Fibroblast of lung (primary cell): ENCODE data around the gene TMEM131L. TPM values are rescaled to one million over a fixed set of nuclear protein-coding genes. Genes with fewer than 3 reads are reported as not detected.
"Not testable (repeated sequence)": the region's sequence is repeated elsewhere in the genome, so short reads cannot be mapped to it uniquely, and the experiment has no call there.

ENCODE experiments used
- DNase-seq, 2 donors: peaks; one replicate each; pipeline versions ENCODE4 v3.0.0 to v3.0.0-alpha.2; 2010; ENCODE audit warnings: low read depth in 2 of 2
- H2AFZ ChIP-seq: 2 replicates; pipeline ENCODE4 v1.5.1; 2012; ENCODE audit warnings: low read length, control low read depth, inconsistent platforms
- H3K27ac ChIP-seq: 2 replicates; pipeline ENCODE4 v1.5.1; 2011; ENCODE audit warnings: low read length, control low read depth; ENCODE audit not compliant: insufficient read depth
- H3K27me3 ChIP-seq: 2 replicates; pipeline ENCODE4 v1.5.1; 2011; ENCODE audit warnings: mild to moderate bottlenecking, low read length; ENCODE audit not compliant: control insufficient read depth, insufficient read depth
- H3K36me3 ChIP-seq: 2 replicates; pipeline ENCODE4 v1.5.1; 2011; ENCODE audit warnings: low read length; ENCODE audit not compliant: control insufficient read depth, insufficient read depth
- H3K4me1 ChIP-seq: 2 replicates; pipeline ENCODE4 v1.5.1; 2011; ENCODE audit warnings: low read length; ENCODE audit not compliant: control insufficient read depth, insufficient read depth; ENCODE audit errors: extremely low read depth
- H3K4me2 ChIP-seq: 2 replicates; pipeline ENCODE4 v1.5.1; 2011; ENCODE audit warnings: low read length, control low read depth; ENCODE audit not compliant: insufficient read depth; ENCODE audit errors: extremely low read depth
- H3K4me3 ChIP-seq, 4 experiments: fragments of 200-600 bp in 1 of 4; sonication (generic) in 1 of 4; replicated peaks in 1 of 4; 2 replicates each; pipeline ENCODE4 v1.5.1; 2011 to 2016; ENCODE audit warnings: low read length in 4 of 4, low read depth in 3 of 4, mild to moderate bottlenecking in 3 of 4, control low read depth in 2 of 4, inconsistent platforms in 1 of 4, mixed read lengths in 1 of 4; ENCODE audit not compliant: insufficient read depth in 1 of 4; ENCODE audit errors: control extremely low read depth in 1 of 4
- H3K79me2 ChIP-seq: 2 replicates; pipeline ENCODE4 v1.5.1; 2012; ENCODE audit warnings: mild to moderate bottlenecking, low read length, inconsistent platforms; ENCODE audit not compliant: control insufficient read depth, insufficient read depth
- H3K9ac ChIP-seq: 2 replicates; pipeline ENCODE4 v1.5.1; 2011; ENCODE audit warnings: mild to moderate bottlenecking, low read length, control low read depth; ENCODE audit not compliant: insufficient read depth
- H3K9me3 ChIP-seq: 2 replicates; pipeline ENCODE4 v1.5.1; 2012; ENCODE audit warnings: low read depth, low read length; ENCODE audit not compliant: control insufficient read depth, insufficient read depth
- H4K20me1 ChIP-seq: 2 replicates; pipeline ENCODE4 v1.5.1; 2011; ENCODE audit warnings: low read length; ENCODE audit not compliant: control insufficient read depth, insufficient read depth; ENCODE audit errors: extremely low read depth
- EZH2 ChIP-seq: IDR thresholded peaks from 2 replicates; pipeline ENCODE4 v1.5.1; 2012; ENCODE audit warnings: low read length, control low read depth, mild to moderate bottlenecking; ENCODE audit errors: missing control alignments
- polyA plus RNA-seq, 2 donors: library from polyadenylated mRNA; depleted of rRNA in 1 of 2; stranded (reverse) in 1 of 2; unstranded in 1 of 2; fragments of >200 nt; gene quantifications; 2 replicates each; pipeline ENCODE4 v1.2.1, GENCODE V29; 2011 to 2012; ENCODE audit warnings: missing spikeins in 1 of 2
- total RNA-seq: library from RNA; depleted of rRNA; stranded (reverse); fragments of >200 nt; gene quantifications from 2 replicates; pipeline ENCODE4 v1.2.1, GENCODE V29; 2014
- TF ChIP-seq, protein P1 (sequence below), 2 donors: IDR thresholded peaks in 1 of 2; conservative IDR thresholded peaks in 1 of 2; 1 replicate in 1 of 2; 2 replicates in 1 of 2; pipeline ENCODE4 v1.5.1; 2011 to 2012; ENCODE audit warnings: low read length in 2 of 2, control low read depth in 1 of 2, inconsistent platforms in 1 of 2, low read depth in 1 of 2, mild to moderate bottlenecking in 1 of 2

TMEM131L gene
- total and polyA plus RNA-seq, 2 donors (not counting 1 experiment from before 2014, with no cell fraction given), result 7.7 to 15.0 TPM

DNA sequence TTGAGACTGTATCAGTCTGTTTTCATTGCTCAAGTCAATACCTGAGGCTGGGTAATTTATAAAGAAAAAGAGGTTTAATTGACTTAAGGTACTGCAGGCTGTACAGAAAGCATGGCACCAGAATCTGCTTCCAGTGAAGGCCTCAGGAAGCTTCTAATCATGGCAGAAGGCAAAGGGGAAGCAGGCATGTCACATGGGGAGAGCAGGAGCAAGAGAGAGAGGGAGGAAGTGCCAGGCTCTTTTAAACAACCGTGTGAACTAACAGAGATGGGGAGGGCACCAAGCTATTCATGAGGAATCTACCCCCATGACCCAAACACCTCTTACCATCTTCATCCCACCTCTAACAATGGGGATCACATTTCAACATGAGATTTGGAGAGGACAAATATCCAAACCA is 7.2 kb upstream of the TMEM131L start:
- Histone ChIP-seq H3K4me2 (no peak overlapping the region), H3K4me3 (no peak overlapping the region), H2AFZ (no peak overlapping the region), H4K20me1 (no peaks in the 10 kb centered on the region), H3K4me1 (no peaks in the 10 kb centered on the region), H3K27me3 (no peaks in the 10 kb centered on the region), H3K79me2 (no peaks in the 10 kb centered on the region), H3K27ac (no peak overlapping the region), H3K9ac (no peak overlapping the region), H3K9me3 (no peaks in the 10 kb centered on the region), H3K36me3 (no peaks in the 10 kb centered on the region)
- TF ChIP-seq, protein P1, sequence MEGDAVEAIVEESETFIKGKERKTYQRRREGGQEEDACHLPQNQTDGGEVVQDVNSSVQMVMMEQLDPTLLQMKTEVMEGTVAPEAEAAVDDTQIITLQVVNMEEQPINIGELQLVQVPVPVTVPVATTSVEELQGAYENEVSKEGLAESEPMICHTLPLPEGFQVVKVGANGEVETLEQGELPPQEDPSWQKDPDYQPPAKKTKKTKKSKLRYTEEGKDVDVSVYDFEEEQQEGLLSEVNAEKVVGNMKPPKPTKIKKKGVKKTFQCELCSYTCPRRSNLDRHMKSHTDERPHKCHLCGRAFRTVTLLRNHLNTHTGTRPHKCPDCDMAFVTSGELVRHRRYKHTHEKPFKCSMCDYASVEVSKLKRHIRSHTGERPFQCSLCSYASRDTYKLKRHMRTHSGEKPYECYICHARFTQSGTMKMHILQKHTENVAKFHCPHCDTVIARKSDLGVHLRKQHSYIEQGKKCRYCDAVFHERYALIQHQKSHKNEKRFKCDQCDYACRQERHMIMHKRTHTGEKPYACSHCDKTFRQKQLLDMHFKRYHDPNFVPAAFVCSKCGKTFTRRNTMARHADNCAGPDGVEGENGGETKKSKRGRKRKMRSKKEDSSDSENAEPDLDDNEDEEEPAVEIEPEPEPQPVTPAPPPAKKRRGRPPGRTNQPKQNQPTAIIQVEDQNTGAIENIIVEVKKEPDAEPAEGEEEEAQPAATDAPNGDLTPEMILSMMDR (conservative IDR thresholded peaks at IDR 0.05 in 1 of 2, IDR thresholded peaks at IDR 0.05 in 1 of 2; ENCODE audit: low read depth in 1 of 2, low read length in 2 of 2), result no peak
- TF ChIP-seq EZH2, result no peak
- DNase-seq, result no peak

- H3K36me3 ChIP-seq, H2AFZ ChIP-seq, H3K9ac ChIP-seq, H3K27ac ChIP-seq, H3K79me2 ChIP-seq, H3K9me3 ChIP-seq, H3K4me2 ChIP-seq, H3K4me1 ChIP-seq, H3K27me3 ChIP-seq, H4K20me1 ChIP-seq, H3K4me3 ChIP-seq, DNase-seq: not testable (repeated sequence)
Measured at GRCh38 chr4:153461549-153461948, 4.6 kb upstream of the TMEM131L start.

GRCh38 chr4:153464068-153464467 is 2.1 kb upstream of the TMEM131L start:
- Histone ChIP-seq H2AFZ (no peak overlapping the region), H3K4me2 (no peak overlapping the region), H4K20me1 (no peaks in the 10 kb centered on the region), H3K27me3 (no peaks in the 10 kb centered on the region), H3K27ac (no peak overlapping the region), H3K9me3 (no peaks in the 10 kb centered on the region), H3K36me3 (no peaks in the 10 kb centered on the region), H3K4me1 (peaks cover 4% of the 10 kb centered on the region), H3K4me3 (no peak overlapping the region), H3K79me2 (peaks cover 5% of the 10 kb centered on the region), H3K9ac (no peak overlapping the region)
- DNase-seq, result peak in 1 of 2 donors; percentile 54
- TF ChIP-seq EZH2, result no peak
- TF ChIP-seq, protein P1 (conservative IDR thresholded peaks at IDR 0.05 in 1 of 2, IDR thresholded peaks at IDR 0.05 in 1 of 2; ENCODE audit: low read depth in 1 of 2, low read length in 2 of 2), result no peak
